ENCODE results near the gene RHOH. TPM values are rescaled to one million over a fixed set of nuclear protein-coding genes. Genes with fewer than 3 reads are reported as not detected.

The RHOH gene
- total RNA-seq, 4 donors from 2014 or later, result 0.13 to 3.6 (median 2.7) TPM

- WGBS, result 92% methylated on average over 12 of the region's 12 CpGs
- no peak for TF ChIP-seq EP300 (IDR thresholded peaks at IDR 0.05)
- TF ChIP-seq POLR2AphosphoS5 (IDR thresholded peaks at IDR 0.05), result no peak
- TF ChIP-seq POLR2A (IDR thresholded peaks at IDR 0.05; ENCODE audit: low read depth), result no peak
- TF ChIP-seq CTCF (IDR thresholded peaks at IDR 0.05), result no peak
- Histone ChIP-seq H3K36me3 (no peaks in the 10 kb centered on the region), H3K4me1 (no peaks in the 10 kb centered on the region), H3K9me3 (no peaks in the 10 kb centered on the region), H3K27me3 (no peaks in the 10 kb centered on the region), H3K4me3 (no peak overlapping the region), H3K27ac (replicated peaks in 1 of 4) (no peak overlapping the region)
- intact Hi-C loops (cut with DNase I), result no loop called here
- no peak for DNase-seq (ENCODE audit: extremely low spot score)
These were observed 73.8 kb downstream of the RHOH start for GRCh38 chr4:40270609-40271008.

- Histone ChIP-seq H3K27ac (replicated peaks in 1 of 4) (no peak overlapping the region), H3K4me3 (no peak overlapping the region), H3K9me3 (no peaks in the 10 kb centered on the region), H3K4me1 (no peaks in the 10 kb centered on the region), H3K36me3 (no peaks in the 10 kb centered on the region), H3K27me3 (no peaks in the 10 kb centered on the region)
- intact Hi-C loops (cut with DNase I), result no loop called here
- TF ChIP-seq POLR2A (IDR thresholded peaks at IDR 0.05; ENCODE audit: low read depth) (no peak), POLR2AphosphoS5 (IDR thresholded peaks at IDR 0.05) (no peak), CTCF (IDR thresholded peaks at IDR 0.05) (no peak), EP300 (IDR thresholded peaks at IDR 0.05) (no peak)
- no peak for DNase-seq (ENCODE audit: extremely low spot score)
- WGBS, result 93% methylated on average over 3 of the region's 3 CpGs
These were observed 78.4 kb downstream of the RHOH start for GRCh38 chr4:40275065-40275730.

DNA sequence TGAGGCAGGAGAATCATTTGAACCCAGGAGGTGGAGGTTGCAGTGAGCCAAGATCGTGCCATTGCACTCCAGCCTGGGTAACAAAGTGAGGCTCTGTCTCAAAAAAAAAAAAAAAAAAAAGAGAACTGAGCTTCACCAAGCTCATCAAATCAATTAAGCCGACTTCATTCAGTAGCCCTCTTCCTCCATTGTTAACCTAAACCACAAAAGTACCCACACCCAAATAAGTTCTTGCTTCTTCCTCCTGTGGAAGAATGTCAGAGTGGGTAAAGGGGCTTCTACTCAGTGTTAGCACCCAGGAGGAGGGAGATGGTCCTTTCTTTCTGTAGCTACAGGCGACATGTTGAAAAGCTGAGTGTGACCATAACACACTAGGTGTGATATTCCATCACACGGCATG lies 79.7 kb downstream of the RHOH start:
- Histone ChIP-seq H3K9me3 (no peaks in the 10 kb centered on the region), H3K4me1 (no peaks in the 10 kb centered on the region), H3K36me3 (no peaks in the 10 kb centered on the region), H3K4me3 (no peak overlapping the region), H3K27ac (replicated peaks in 1 of 4) (no peak overlapping the region), H3K27me3 (no peaks in the 10 kb centered on the region)
- intact Hi-C loops (cut with DNase I), result no loop called here
- TF ChIP-seq CTCF (IDR thresholded peaks at IDR 0.05), result no peak
- TF ChIP-seq POLR2AphosphoS5 (IDR thresholded peaks at IDR 0.05), result no peak
- no peak for TF ChIP-seq POLR2A (IDR thresholded peaks at IDR 0.05; ENCODE audit: low read depth)
- no peak for TF ChIP-seq EP300 (IDR thresholded peaks at IDR 0.05)
- no peak for DNase-seq (ENCODE audit: extremely low spot score)
- 81% methylated on average over 4 of the region's 4 CpGs for WGBS

DNA sequence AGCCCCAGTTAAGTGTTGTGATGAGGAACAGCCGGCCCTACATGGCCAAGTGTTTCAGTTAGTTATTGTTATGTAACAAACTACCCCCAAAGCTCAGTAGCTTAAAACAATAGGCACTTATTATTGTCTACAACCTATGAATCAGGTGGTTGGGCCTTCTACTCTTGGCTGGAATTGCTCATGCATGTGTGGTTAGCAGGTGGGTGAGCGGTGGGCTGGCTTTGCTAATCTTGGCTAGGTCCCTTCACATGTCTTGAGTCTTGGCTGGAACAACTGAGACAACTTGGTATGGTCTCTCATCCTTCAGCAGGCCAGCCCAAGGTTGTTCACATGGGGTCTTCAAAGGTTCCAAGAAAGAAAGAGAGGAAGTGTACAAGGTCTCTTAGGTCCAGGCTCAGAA lies 83.8 kb downstream of the RHOH start:
- Histone ChIP-seq H3K4me3 (no peak overlapping the region), H3K27ac (replicated peaks in 1 of 4) (no peak overlapping the region), H3K4me1 (no peaks in the 10 kb centered on the region), H3K9me3 (no peaks in the 10 kb centered on the region), H3K36me3 (no peaks in the 10 kb centered on the region), H3K27me3 (no peaks in the 10 kb centered on the region)
- intact Hi-C loops (cut with DNase I), result no loop called here
- no peak for TF ChIP-seq EP300 (IDR thresholded peaks at IDR 0.05)
- no peak for TF ChIP-seq CTCF (IDR thresholded peaks at IDR 0.05)
- no peak for TF ChIP-seq POLR2A (IDR thresholded peaks at IDR 0.05; ENCODE audit: low read depth)
- no peak for TF ChIP-seq POLR2AphosphoS5 (IDR thresholded peaks at IDR 0.05)
- 94% methylated on average over 2 of the region's 2 CpGs for WGBS
- no peak for DNase-seq (ENCODE audit: extremely low spot score)

- Histone ChIP-seq H3K27ac (replicated peaks in 1 of 4) (no peak overlapping the region), H3K9me3 (no peaks in the 10 kb centered on the region), H3K27me3 (no peaks in the 10 kb centered on the region), H3K36me3 (no peaks in the 10 kb centered on the region), H3K4me1 (no peaks in the 10 kb centered on the region), H3K4me3 (no peak overlapping the region)
- WGBS, result 83% methylated on average over 3 of the region's 3 CpGs
- no peak for DNase-seq (ENCODE audit: extremely low spot score)
- intact Hi-C loops (cut with DNase I), result no loop called here
- TF ChIP-seq EP300 (IDR thresholded peaks at IDR 0.05), result no peak
- TF ChIP-seq POLR2A (IDR thresholded peaks at IDR 0.05; ENCODE audit: low read depth), result no peak
- no peak for TF ChIP-seq CTCF (IDR thresholded peaks at IDR 0.05)
- TF ChIP-seq POLR2AphosphoS5 (IDR thresholded peaks at IDR 0.05), result no peak
These were observed 84.3 kb downstream of the RHOH start for GRCh38 chr4:40281099-40281498.

All from esophagus muscularis mucosa (tissue), 4 donors.